OCI-LY3 (cell line): ENCODE measurements around the gene ANKRD33B.

Source experiments
- EZH2phosphoT487 ChIP-seq: fragments of 200-600 bp; shearing (Covaris generic); IDR thresholded peaks from 2 replicates; pipeline ENCODE4 v1.6.1; 2018; ENCODE audit warnings: antibody characterized with exemption, mixed run types, low read depth
- TF ChIP-seq, protein P1 (sequence below): fragments of 200-600, 300-600 bp; sonication (generic); IDR thresholded peaks from 2 replicates; pipeline ENCODE4 v1.5.1; 2014; ENCODE audit warnings: antibody characterized with exemption, low read length, low read depth

DNA sequence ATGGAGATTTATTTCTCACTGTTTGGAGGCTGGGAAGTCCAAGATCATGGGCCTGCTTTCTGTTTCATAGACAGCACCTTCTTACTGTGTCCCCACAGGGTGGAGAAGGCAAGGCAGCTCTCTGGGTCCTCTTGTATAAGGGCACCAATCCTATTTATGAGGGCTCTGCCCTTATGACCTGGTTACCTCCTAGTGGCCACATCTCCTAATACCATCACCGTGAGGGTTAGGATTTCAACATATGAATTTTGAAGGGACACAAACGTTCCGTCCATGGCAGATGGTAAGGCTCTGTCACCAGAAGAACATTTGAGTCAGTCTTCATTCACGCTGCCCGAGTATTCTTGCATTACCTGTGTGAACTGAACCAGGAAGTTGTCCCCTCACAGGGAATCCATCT lies 48.4 kb downstream of the ANKRD33B start:
- TF ChIP-seq, protein P1, sequence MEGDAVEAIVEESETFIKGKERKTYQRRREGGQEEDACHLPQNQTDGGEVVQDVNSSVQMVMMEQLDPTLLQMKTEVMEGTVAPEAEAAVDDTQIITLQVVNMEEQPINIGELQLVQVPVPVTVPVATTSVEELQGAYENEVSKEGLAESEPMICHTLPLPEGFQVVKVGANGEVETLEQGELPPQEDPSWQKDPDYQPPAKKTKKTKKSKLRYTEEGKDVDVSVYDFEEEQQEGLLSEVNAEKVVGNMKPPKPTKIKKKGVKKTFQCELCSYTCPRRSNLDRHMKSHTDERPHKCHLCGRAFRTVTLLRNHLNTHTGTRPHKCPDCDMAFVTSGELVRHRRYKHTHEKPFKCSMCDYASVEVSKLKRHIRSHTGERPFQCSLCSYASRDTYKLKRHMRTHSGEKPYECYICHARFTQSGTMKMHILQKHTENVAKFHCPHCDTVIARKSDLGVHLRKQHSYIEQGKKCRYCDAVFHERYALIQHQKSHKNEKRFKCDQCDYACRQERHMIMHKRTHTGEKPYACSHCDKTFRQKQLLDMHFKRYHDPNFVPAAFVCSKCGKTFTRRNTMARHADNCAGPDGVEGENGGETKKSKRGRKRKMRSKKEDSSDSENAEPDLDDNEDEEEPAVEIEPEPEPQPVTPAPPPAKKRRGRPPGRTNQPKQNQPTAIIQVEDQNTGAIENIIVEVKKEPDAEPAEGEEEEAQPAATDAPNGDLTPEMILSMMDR = no peak
- TF ChIP-seq EZH2phosphoT487 = no peak
